Loucy (cell line): ENCODE results near the gene RNPEPL1.

ENCODE experiments used
- H2AFZ ChIP-seq: fragments of 200-600 bp; sonication (generic); 2 replicates; pipeline ENCODE4 v1.6.0; 2016; ENCODE audit warnings: antibody characterized with exemption, mild to moderate bottlenecking, low read length, moderate library complexity
- H3F3A ChIP-seq: fragments of 200-600 bp; 2 replicates; pipeline ENCODE4 v1.6.0; 2016; ENCODE audit warnings: antibody characterized with exemption, low read depth, mild to moderate bottlenecking
- H3K27me3 ChIP-seq: fragments of 200-600 bp; sonication (generic); 2 replicates; pipeline ENCODE4 v1.6.1; 2014; ENCODE audit warnings: low read length, mild to moderate bottlenecking; ENCODE audit not compliant: insufficient read depth, poor library complexity, severe bottlenecking
- H3K36me3 ChIP-seq: fragments of 200-600 bp; sonication (generic); 2 replicates; pipeline ENCODE4 v1.6.1; 2016; ENCODE audit warnings: low read length; ENCODE audit not compliant: insufficient read depth
- H3K4me1 ChIP-seq: fragments of 200-600 bp; sonication (generic); 2 replicates; pipeline ENCODE4 v1.5.1; 2014; ENCODE audit warnings: low read length, mild to moderate bottlenecking; ENCODE audit not compliant: insufficient read depth, poor library complexity, severe bottlenecking
- H3K4me2 ChIP-seq: fragments of 200-600 bp; sonication (generic); 2 replicates; pipeline ENCODE4 v1.6.0; 2014; ENCODE audit warnings: antibody characterized with exemption, low read length, low read depth, mild to moderate bottlenecking; ENCODE audit not compliant: poor library complexity, severe bottlenecking
- H3K4me3 ChIP-seq: fragments of 200-600 bp; sonication (generic); 2 replicates; pipeline ENCODE4 v1.5.1; 2014; ENCODE audit warnings: low read length, mild to moderate bottlenecking, mixed read lengths; ENCODE audit not compliant: poor library complexity, severe bottlenecking
- H3K79me2 ChIP-seq: fragments of 200-600 bp; sonication (generic); 2 replicates; pipeline ENCODE4 v1.6.1; 2014; ENCODE audit warnings: low read length; ENCODE audit not compliant: insufficient read depth
- H3K9ac ChIP-seq: fragments of 200-600 bp; sonication (generic); 2 replicates; pipeline ENCODE4 v1.6.0; 2014; ENCODE audit warnings: mild to moderate bottlenecking, low read depth, low read length, moderate library complexity; ENCODE audit not compliant: poor library complexity, severe bottlenecking
- H3K9me2 ChIP-seq: fragments of 200-600 bp; sonication (generic); replicated peaks from 2 replicates; pipeline ENCODE4 v1.6.1; 2016; ENCODE audit warnings: low read depth, low read length, mixed read lengths
- H3K9me3 ChIP-seq: fragments of 200-600 bp; sonication (generic); 2 replicates; pipeline ENCODE4 v1.6.1; 2014; ENCODE audit warnings: mild to moderate bottlenecking, antibody characterized with exemption, low read length, low read depth; ENCODE audit not compliant: insufficient read depth
- H4K20me1 ChIP-seq: fragments of 200-600 bp; sonication (generic); 2 replicates; pipeline ENCODE4 v1.6.0; 2014; ENCODE audit warnings: antibody characterized with exemption, low read length, mild to moderate bottlenecking; ENCODE audit not compliant: insufficient read depth, poor library complexity, severe bottlenecking
- CTCF ChIP-seq: fragments of 200-600 bp; sonication (generic); conservative IDR thresholded peaks from 2 replicates; pipeline ENCODE4 v1.5.1; 2014; ENCODE audit warnings: mild to moderate bottlenecking, antibody characterized with exemption, low read length
- EZH2phosphoT487 ChIP-seq: fragments of 200-600 bp; IDR thresholded peaks from 2 replicates; pipeline ENCODE4 v1.6.1; 2018; ENCODE audit warnings: antibody characterized with exemption, mild to moderate bottlenecking, moderate library complexity, borderline replicate concordance

RNPEPL1 gene

GRCh38 chr2:240578488-240578887, 10.2 kb downstream of the RNPEPL1 start:
- Histone ChIP-seq H3K4me1 (peaks cover 10% of the 10 kb centered on the region), H4K20me1 (no peaks in the 10 kb centered on the region), H3K9ac (no peak overlapping the region)

GRCh38 chr2:240579071-240579762, 10.9 kb downstream of the RNPEPL1 start:
- H3K27me3 ChIP-seq = no peaks in the 10 kb centered on the region
- no peak overlapping the region for H3K4me2 ChIP-seq
- TF ChIP-seq CTCF (no peak), EZH2phosphoT487 (no peak)
- H2AFZ ChIP-seq = no peak overlapping the region
- H3K79me2 ChIP-seq = peaks cover 17% of the 10 kb centered on the region
- no peaks in the 10 kb centered on the region for H3F3A ChIP-seq
- no peak overlapping the region for H3K9ac ChIP-seq
- no peaks in the 10 kb centered on the region for H4K20me1 ChIP-seq
- no peak overlapping the region for H3K4me3 ChIP-seq
- H3K36me3 ChIP-seq = no peaks in the 10 kb centered on the region
- H3K9me3 ChIP-seq = no peaks in the 10 kb centered on the region
- H3K4me1 ChIP-seq = peaks cover 17% of the 10 kb centered on the region
- H3K9me2 ChIP-seq = no peaks in the 10 kb centered on the region

More at GRCh38 chr2:240578488-240578887, 10.2 kb downstream of the RNPEPL1 start:
- H3K9me2 ChIP-seq = no peaks in the 10 kb centered on the region
- H3K27me3 ChIP-seq = no peaks in the 10 kb centered on the region
- TF ChIP-seq EZH2phosphoT487 = no peak
- no peak for TF ChIP-seq CTCF
- H3K36me3 ChIP-seq = no peaks in the 10 kb centered on the region
- H3K9me3 ChIP-seq = no peaks in the 10 kb centered on the region
- H3F3A ChIP-seq = no peaks in the 10 kb centered on the region
- H2AFZ ChIP-seq = no peak overlapping the region
- no peak overlapping the region for H3K4me3 ChIP-seq
- H3K4me2 ChIP-seq = no peak overlapping the region
- H3K79me2 ChIP-seq = peaks cover 13% of the 10 kb centered on the region

GRCh38 chr2:240579771-240580614, 11.7 kb downstream of the RNPEPL1 start:
- TF ChIP-seq CTCF (no peak), EZH2phosphoT487 (no peak)
- no peak overlapping the region for H3K4me2 ChIP-seq
- H3K4me3 ChIP-seq = no peak overlapping the region
- no peaks in the 10 kb centered on the region for H3K27me3 ChIP-seq
- peaks cover 19% of the 10 kb centered on the region for H3K79me2 ChIP-seq
- H3K9me2 ChIP-seq = no peaks in the 10 kb centered on the region
- no peak overlapping the region for H2AFZ ChIP-seq
- no peaks in the 10 kb centered on the region for H3K9me3 ChIP-seq
- peaks cover 24% of the 10 kb centered on the region for H3K4me1 ChIP-seq
- H3F3A ChIP-seq = no peaks in the 10 kb centered on the region
- no peaks in the 10 kb centered on the region for H3K36me3 ChIP-seq
- H3K9ac ChIP-seq = no peak overlapping the region
- peaks cover 2% of the 10 kb centered on the region for H4K20me1 ChIP-seq
